Measurements from ENCODE around the gene RASSF8. TPM values are rescaled to one million over a fixed set of nuclear protein-coding genes. Genes with fewer than 3 reads are reported as not detected.

RASSF8 gene
- total and polyA plus RNA-seq, 2 donors (not counting 3 experiments of a cell fraction or from before 2014, with no cell fraction given), result 11.1 to 59.3 TPM

DNA sequence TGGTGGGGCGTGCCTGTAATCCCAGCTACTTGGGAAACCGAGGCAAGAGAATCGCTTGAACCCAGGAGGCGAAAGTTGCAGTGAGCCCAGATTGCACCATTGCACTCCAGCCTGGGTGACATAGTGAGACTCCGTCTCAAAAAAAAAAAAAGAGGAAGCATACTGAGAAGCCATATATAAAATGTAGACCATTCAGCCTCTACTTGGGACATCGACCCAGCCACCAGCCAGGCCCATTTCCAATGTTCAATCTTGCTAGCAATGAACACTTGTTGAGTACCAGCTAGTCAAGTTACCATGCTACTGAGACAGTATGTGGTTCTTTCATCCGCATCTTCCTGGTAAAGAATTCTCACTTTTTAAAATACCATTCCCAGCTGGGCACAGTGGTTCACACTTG lies 33.4 kb upstream of the RASSF8 start:
- intact Hi-C loops (cut with micrococcal nuclease) (no loop called here), dilution Hi-C loops (cut with MboI; ENCODE audit: extremely low pct_ligation_motif_present, low sequenced_read_pairs) (no loop called here)
- POLR2A ChIA-PET, result no interaction called here

DNA sequence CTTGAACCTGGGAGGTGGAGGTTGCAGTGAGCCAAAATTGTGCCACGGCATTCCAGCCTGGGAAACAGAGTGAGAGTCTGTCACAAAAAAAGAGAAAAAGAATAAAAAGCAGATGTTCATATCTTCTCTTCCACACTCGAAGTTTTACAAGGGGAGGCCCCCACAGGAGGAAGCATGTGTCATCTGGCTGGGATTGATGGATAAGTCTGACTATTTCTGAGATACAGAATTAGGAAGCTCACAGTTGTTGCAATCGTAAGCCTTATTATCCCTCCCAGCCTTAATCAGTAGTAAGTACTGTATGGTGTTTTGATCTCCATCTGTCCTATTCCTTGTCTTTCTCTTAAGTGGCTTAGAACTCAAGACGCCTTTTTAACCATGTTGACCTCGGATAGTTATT lies 31.9 kb upstream of the RASSF8 start:
- Histone ChIP-seq H3K9me1 (replicated peaks; ENCODE audit: control insufficient read depth, extremely low read depth, insufficient read depth, low read length) (no peaks in the 10 kb centered on the region), H3K79me2 (ENCODE audit: control insufficient read depth, insufficient read depth, low read length) (no peaks in the 10 kb centered on the region), H3K27me3 (ENCODE audit: control insufficient read depth in 2 of 2, insufficient read depth in 2 of 2, low read length in 2 of 2) (no peaks in the 10 kb centered on the region), H4K20me1 (replicated peaks; ENCODE audit: control insufficient read depth, extremely low read depth, insufficient read depth, low read length) (no peaks in the 10 kb centered on the region), H3K27ac (ENCODE audit: insufficient read depth, low read depth, low read length) (no peak overlapping the region), H3K4me1 (ENCODE audit: control insufficient read depth, extremely low read depth, insufficient read depth, low read length) (peaks cover 21% of the 10 kb centered on the region), H3K9ac (replicated peaks; ENCODE audit: extremely low read depth, insufficient read depth, low read length) (no peak overlapping the region), H2AFZ (ENCODE audit: low read depth, low read length) (no peak overlapping the region), H3K4me3 (replicated peaks in 1 of 3; ENCODE audit: insufficient read depth in 1 of 3, low read depth in 1 of 3, low read length in 3 of 3) (no peak overlapping the region), H3K9me3 (replicated peaks; ENCODE audit: control insufficient read depth, insufficient read depth, low read length) (no peaks in the 10 kb centered on the region), H3K36me3 (ENCODE audit: control insufficient read depth in 2 of 2, extremely low read depth in 1 of 2, insufficient read depth in 2 of 2, low read length in 2 of 2) (no peaks in the 10 kb centered on the region), H3K4me2 (ENCODE audit: insufficient read depth, low read length) (no peak overlapping the region)
- BruUV-seq (replicated peaks), result no TSS peak
- ChIA-PET POLR2A (no interaction called here), CTCF (interaction anchor here (0.8 to 1.5 kb wide), 2 partner anchors 34 to 90 kb away, joined by 3 read pairs; no protein-coding TSS in a partner anchor)
- FAIRE-seq (peak; percentile 76), DNase-seq (ENCODE audit: low read depth, low spot score) (peak; percentile 12)
- TF ChIP-seq FOS (IDR thresholded peaks at IDR 0.05; ENCODE audit: borderline replicate concordance, insufficient read depth, low read length), result peak; percentile 41
- TF ChIP-seq, protein P1, sequence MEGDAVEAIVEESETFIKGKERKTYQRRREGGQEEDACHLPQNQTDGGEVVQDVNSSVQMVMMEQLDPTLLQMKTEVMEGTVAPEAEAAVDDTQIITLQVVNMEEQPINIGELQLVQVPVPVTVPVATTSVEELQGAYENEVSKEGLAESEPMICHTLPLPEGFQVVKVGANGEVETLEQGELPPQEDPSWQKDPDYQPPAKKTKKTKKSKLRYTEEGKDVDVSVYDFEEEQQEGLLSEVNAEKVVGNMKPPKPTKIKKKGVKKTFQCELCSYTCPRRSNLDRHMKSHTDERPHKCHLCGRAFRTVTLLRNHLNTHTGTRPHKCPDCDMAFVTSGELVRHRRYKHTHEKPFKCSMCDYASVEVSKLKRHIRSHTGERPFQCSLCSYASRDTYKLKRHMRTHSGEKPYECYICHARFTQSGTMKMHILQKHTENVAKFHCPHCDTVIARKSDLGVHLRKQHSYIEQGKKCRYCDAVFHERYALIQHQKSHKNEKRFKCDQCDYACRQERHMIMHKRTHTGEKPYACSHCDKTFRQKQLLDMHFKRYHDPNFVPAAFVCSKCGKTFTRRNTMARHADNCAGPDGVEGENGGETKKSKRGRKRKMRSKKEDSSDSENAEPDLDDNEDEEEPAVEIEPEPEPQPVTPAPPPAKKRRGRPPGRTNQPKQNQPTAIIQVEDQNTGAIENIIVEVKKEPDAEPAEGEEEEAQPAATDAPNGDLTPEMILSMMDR (IDR thresholded peaks at IDR 0.05; ENCODE audit: extremely low read depth in 1 of 2, insufficient read depth in 1 of 2, low read depth in 1 of 2, low read length in 2 of 2), result no peak
- dilution Hi-C loops (cut with MboI; ENCODE audit: extremely low pct_ligation_motif_present, low sequenced_read_pairs), result no loop called here
- intact Hi-C loops (cut with micrococcal nuclease), result no loop called here

More for the DNA sequence above, 33.4 kb upstream of the RASSF8 start:
- no peaks in the 10 kb centered on the region for H4K20me1 ChIP-seq (replicated peaks; ENCODE audit: control insufficient read depth, extremely low read depth, insufficient read depth, low read length)
- no TSS peak for BruUV-seq (replicated peaks)
- no peaks in the 10 kb centered on the region for H3K79me2 ChIP-seq (ENCODE audit: control insufficient read depth, insufficient read depth, low read length)
- H3K9ac ChIP-seq (replicated peaks; ENCODE audit: extremely low read depth, insufficient read depth, low read length), result no peak overlapping the region
- DNase-seq (ENCODE audit: low read depth, low spot score) (no peak), FAIRE-seq (no peak)
- TF ChIP-seq FOS (IDR thresholded peaks at IDR 0.05; ENCODE audit: borderline replicate concordance, insufficient read depth, low read length), result no peak
- TF ChIP-seq, protein P1 (IDR thresholded peaks at IDR 0.05; ENCODE audit: extremely low read depth in 1 of 2, insufficient read depth in 1 of 2, low read depth in 1 of 2, low read length in 2 of 2), result no peak
- TF ChIP-seq GATA2 (IDR thresholded peaks at IDR 0.05; ENCODE audit: insufficient read depth, insufficient read length, low read depth, low read length), result no peak
- no peak for TF ChIP-seq MYC (IDR thresholded peaks at IDR 0.05; ENCODE audit: low read depth, low read length)
- H3K4me3 ChIP-seq (replicated peaks in 1 of 3; ENCODE audit: insufficient read depth in 1 of 3, low read depth in 1 of 3, low read length in 3 of 3), result no peak overlapping the region
- H2AFZ ChIP-seq (ENCODE audit: low read depth, low read length), result no peak overlapping the region
- H3K4me2 ChIP-seq (ENCODE audit: insufficient read depth, low read length), result peak overlapping the region; percentile 30
- H3K27me3 ChIP-seq (ENCODE audit: control insufficient read depth in 2 of 2, insufficient read depth in 2 of 2, low read length in 2 of 2), result no peaks in the 10 kb centered on the region
- no peaks in the 10 kb centered on the region for H3K36me3 ChIP-seq (ENCODE audit: control insufficient read depth in 2 of 2, extremely low read depth in 1 of 2, insufficient read depth in 2 of 2, low read length in 2 of 2)
- H3K9me3 ChIP-seq (replicated peaks; ENCODE audit: control insufficient read depth, insufficient read depth, low read length), result no peaks in the 10 kb centered on the region
- peaks cover 21% of the 10 kb centered on the region for H3K4me1 ChIP-seq (ENCODE audit: control insufficient read depth, extremely low read depth, insufficient read depth, low read length)
- CTCF ChIA-PET, result interaction anchor here (1.2 kb wide), 1 partner anchor 12 kb away, joined by 3 read pairs; no protein-coding TSS in a partner anchor
- H3K9me1 ChIP-seq (replicated peaks; ENCODE audit: control insufficient read depth, extremely low read depth, insufficient read depth, low read length), result no peaks in the 10 kb centered on the region
- H3K27ac ChIP-seq (ENCODE audit: insufficient read depth, low read depth, low read length), result peak overlapping the region; percentile 73

Data from endothelial cell of umbilical vein (primary cell).